ENCODE results near the gene SLC22A6.

GRCh38 chr11:62983536-62984199 is 1.1 kb downstream of the SLC22A6 start:
- TF ChIP-seq CTCF (IDR thresholded peaks at IDR 0.05) (no peak), POLR2A (IDR thresholded peaks at IDR 0.05) (no peak)

All from tibial nerve (tissue), 3 donors.